Tibial nerve (tissue), 4 donors: ENCODE results near the gene SYTL1.

Experiments used
- CTCF ChIP-seq, 5 experiments: fragments of 200-600 bp in 3 of 5; fragments of 450-650 bp in 2 of 5; sonication (generic) in 3 of 5; IDR thresholded peaks; one replicate each; pipeline ENCODE4 v1.5.1; 2016 to 2019; ENCODE audit warnings: antibody characterized with exemption in 5 of 5, mild to moderate bottlenecking in 3 of 5, moderate library complexity in 2 of 5
- EP300 ChIP-seq, 2 donors: sonication (generic); formaldehyde crosslinking; IDR thresholded peaks; one replicate each; pipeline ENCODE4 v1.6.1; 2017; ENCODE audit warnings: antibody characterized with exemption in 2 of 2, mild to moderate bottlenecking in 1 of 2
- POLR2A ChIP-seq, 2 donors: fragments of 450-650 bp; IDR thresholded peaks; one replicate each; pipeline ENCODE4 v1.6.1; 2017; ENCODE audit warnings: antibody characterized with exemption in 2 of 2, mild to moderate bottlenecking in 2 of 2, moderate library complexity in 2 of 2

- TF ChIP-seq CTCF (IDR thresholded peaks at IDR 0.05), result no peak
- no peak for TF ChIP-seq POLR2A (IDR thresholded peaks at IDR 0.05)
- no peak for TF ChIP-seq EP300 (IDR thresholded peaks at IDR 0.05)
Measured at GRCh38 chr1:27392778-27393635, 51.2 kb downstream of the SYTL1 start.
